MM.1S (cell line): ENCODE measurements around the gene SLC13A5.
A peak's percentile ranks its signal among the peaks of the same experiment; 100 is the strongest.
"Not testable (repeated sequence)": the region's sequence is repeated elsewhere in the genome, so short reads cannot be mapped to it uniquely, and the experiment has no call there.

ENCODE experiments used
- DNase-seq: peaks from one replicate; pipeline ENCODE4 v3.0.0-alpha.2; 2015
- H2AFZ ChIP-seq: fragments of 300-600 bp; sonication (generic); 2 replicates; pipeline ENCODE4 v1.6.0; 2016; ENCODE audit warnings: antibody characterized with exemption, low read length
- H3F3A ChIP-seq: fragments of 300-600 bp; sonication (generic); 2 replicates; pipeline ENCODE4 v1.6.1; 2016; ENCODE audit warnings: mild to moderate bottlenecking, antibody characterized with exemption, low read length, moderate library complexity, mixed read lengths; ENCODE audit not compliant: insufficient read depth
- H3K27ac ChIP-seq: fragments of 300-600 bp; sonication (generic); 2 replicates; pipeline ENCODE4 v1.5.1; 2016; ENCODE audit warnings: mild to moderate bottlenecking, low read length
- H3K27me3 ChIP-seq: fragments of 300-600 bp; sonication (generic); replicated peaks from 2 replicates; pipeline ENCODE4 v1.6.0; 2016; ENCODE audit warnings: low read length; ENCODE audit not compliant: insufficient read depth
- H3K36me3 ChIP-seq: fragments of 300-600 bp; sonication (generic); replicated peaks from 2 replicates; pipeline ENCODE4 v1.6.1; 2016; ENCODE audit warnings: mild to moderate bottlenecking, low read length, mixed read lengths; ENCODE audit not compliant: insufficient read depth
- H3K4me1 ChIP-seq: fragments of 300-600 bp; sonication (generic); 2 replicates; pipeline ENCODE4 v1.6.1; 2016; ENCODE audit warnings: low read length, mixed read lengths
- H3K4me2 ChIP-seq: fragments of 300-600 bp; sonication (generic); 2 replicates; pipeline ENCODE4 v1.6.0; 2016; ENCODE audit warnings: low read depth, low read length
- H3K4me3 ChIP-seq: fragments of 300-600 bp; sonication (generic); 2 replicates; pipeline ENCODE4 v1.5.1; 2016; ENCODE audit warnings: low read length, mixed read lengths
- H3K79me2 ChIP-seq: fragments of 300-600 bp; sonication (generic); 2 replicates; pipeline ENCODE4 v1.6.1; 2016; ENCODE audit warnings: mixed run types, low read length, mixed read lengths
- H3K9ac ChIP-seq: fragments of 300-600 bp; sonication (generic); 2 replicates; pipeline ENCODE4 v1.6.1; 2016; ENCODE audit warnings: low read length, mixed read lengths
- H3K9me2 ChIP-seq: fragments of 300-600 bp; sonication (generic); replicated peaks from 2 replicates; pipeline ENCODE4 v1.6.1; 2016; ENCODE audit warnings: mild to moderate bottlenecking, low read length, mixed read lengths; ENCODE audit not compliant: insufficient read depth
- H3K9me3 ChIP-seq: fragments of 300-600 bp; sonication (generic); replicated peaks from 2 replicates; pipeline ENCODE4 v1.6.1; 2016; ENCODE audit warnings: mild to moderate bottlenecking, low read length, mixed read lengths; ENCODE audit not compliant: insufficient read depth
- H4K20me1 ChIP-seq: fragments of 300-600 bp; sonication (generic); 2 replicates; pipeline ENCODE4 v1.6.1; 2016; ENCODE audit warnings: mild to moderate bottlenecking, low read length, moderate library complexity, mixed read lengths; ENCODE audit not compliant: insufficient read depth
- CTCF ChIP-seq: fragments of 300-600 bp; sonication (generic); IDR thresholded peaks from 2 replicates; pipeline ENCODE4 v1.5.1; 2016; ENCODE audit warnings: antibody characterized with exemption, low read length, mixed read lengths
- EZH2 ChIP-seq: fragments of 300-600 bp; sonication (generic); optimal IDR thresholded peaks from 2 replicates; pipeline ENCODE3; 2017; ENCODE audit warnings: low read depth, mild to moderate bottlenecking, antibody characterized with exemption, low read length, mixed read lengths
- EZH2phosphoT487 ChIP-seq: fragments of 300-600 bp; sonication (generic); IDR thresholded peaks from 2 replicates; pipeline ENCODE4 v1.6.1; 2018; ENCODE audit warnings: antibody characterized with exemption, low read length

The SLC13A5 gene

GRCh38 chr17:6661464-6661848, 51.7 kb downstream of the SLC13A5 start:
- H3K27me3 ChIP-seq = no peaks in the 10 kb centered on the region
- H3K9me3 ChIP-seq = no peaks in the 10 kb centered on the region
- no peak overlapping the region for H3K27ac ChIP-seq
- TF ChIP-seq EZH2phosphoT487 = no peak
- H4K20me1 ChIP-seq = no peaks in the 10 kb centered on the region
- H3K4me1 ChIP-seq = peaks cover 5% of the 10 kb centered on the region
- DNase-seq = no peak
- H3K9ac ChIP-seq = no peak overlapping the region
- no peak overlapping the region for H3K4me3 ChIP-seq
- H2AFZ ChIP-seq = no peak overlapping the region
- H3K9me2 ChIP-seq = no peaks in the 10 kb centered on the region
- no peaks in the 10 kb centered on the region for H3K79me2 ChIP-seq
- H3K36me3 ChIP-seq = no peaks in the 10 kb centered on the region
- H3K4me2 ChIP-seq = peak overlapping the region; percentile 43; the same call in 1 of the 2 replicates
- H3F3A ChIP-seq = no peaks in the 10 kb centered on the region

GRCh38 chr17:6660805-6661463, 52.2 kb downstream of the SLC13A5 start:
- no peak for DNase-seq
- Histone ChIP-seq H3K27ac (no peak overlapping the region), H3K4me1 (peaks cover 5% of the 10 kb centered on the region), H3K79me2 (no peaks in the 10 kb centered on the region), H3K9me2 (no peaks in the 10 kb centered on the region), H3K4me2 (peak overlapping the region; percentile 43; the same call in 1 of the 2 replicates), H3K27me3 (no peaks in the 10 kb centered on the region), H3K9ac (no peak overlapping the region), H3F3A (no peaks in the 10 kb centered on the region), H3K4me3 (no peak overlapping the region), H3K9me3 (no peaks in the 10 kb centered on the region), H3K36me3 (no peaks in the 10 kb centered on the region), H2AFZ (no peak overlapping the region), H4K20me1 (no peaks in the 10 kb centered on the region)
- TF ChIP-seq EZH2phosphoT487 (no peak), CTCF (no peak), EZH2 (no peak)

- Histone ChIP-seq H2AFZ (no peak overlapping the region), H3F3A (no peaks in the 10 kb centered on the region), H3K4me1 (peaks cover 5% of the 10 kb centered on the region), H3K9me3 (no peaks in the 10 kb centered on the region), H3K27ac (no peak overlapping the region), H3K4me2 (peak overlapping the region; percentile 43; the same call in 1 of the 2 replicates), H3K79me2 (no peaks in the 10 kb centered on the region), H3K9ac (no peak overlapping the region), H4K20me1 (no peaks in the 10 kb centered on the region), H3K27me3 (peaks cover 5% of the 10 kb centered on the region), H3K36me3 (no peaks in the 10 kb centered on the region), H3K4me3 (no peak overlapping the region), H3K9me2 (no peaks in the 10 kb centered on the region)
- no peak for TF ChIP-seq EZH2
- no peak for TF ChIP-seq CTCF
- TF ChIP-seq EZH2phosphoT487 = no peak
- no peak for DNase-seq
These were observed 53.1 kb downstream of the SLC13A5 start for GRCh38 chr17:6660101-6660500.

GRCh38 chr17:6658411-6658810, 54.8 kb downstream of the SLC13A5 start:
- not testable (repeated sequence) for H3F3A ChIP-seq, H2AFZ ChIP-seq, H3K4me1 ChIP-seq, H3K36me3 ChIP-seq, H3K4me2 ChIP-seq, H3K27ac ChIP-seq, DNase-seq, H3K79me2 ChIP-seq, H3K4me3 ChIP-seq, H3K9me2 ChIP-seq, H3K27me3 ChIP-seq, H4K20me1 ChIP-seq, H3K9ac ChIP-seq, H3K9me3 ChIP-seq
